ENCODE data around the gene CDHR4.
"Not testable (repeated sequence)": the region's sequence is repeated elsewhere in the genome, so short reads cannot be mapped to it uniquely, and the experiment has no call there.

CDHR4 gene

DNA sequence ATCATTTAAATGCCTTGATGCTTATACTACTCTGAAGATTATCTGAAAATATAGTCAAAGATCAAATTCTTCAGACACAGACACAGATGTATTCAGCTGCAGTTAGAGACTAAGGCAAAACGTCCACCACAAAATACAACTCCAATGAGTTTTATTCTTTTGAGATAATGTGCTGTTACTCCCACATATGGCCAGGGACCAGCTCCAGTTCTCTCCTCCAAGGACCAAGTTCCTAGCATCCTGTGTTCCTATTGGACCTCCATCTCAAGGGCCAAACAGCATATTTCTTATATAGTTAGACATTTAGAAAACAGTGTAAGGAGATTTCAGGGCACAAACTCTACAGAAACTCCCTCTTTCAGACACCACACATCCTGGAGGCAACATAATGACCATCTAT, 40.4 kb downstream of the CDHR4 start:
- no peak overlapping the region for H3K4me3 ChIP-seq (ENCODE audit: low read length)
- DNase-seq (ENCODE audit: low read depth): no peak
- TF ChIP-seq, protein P1, sequence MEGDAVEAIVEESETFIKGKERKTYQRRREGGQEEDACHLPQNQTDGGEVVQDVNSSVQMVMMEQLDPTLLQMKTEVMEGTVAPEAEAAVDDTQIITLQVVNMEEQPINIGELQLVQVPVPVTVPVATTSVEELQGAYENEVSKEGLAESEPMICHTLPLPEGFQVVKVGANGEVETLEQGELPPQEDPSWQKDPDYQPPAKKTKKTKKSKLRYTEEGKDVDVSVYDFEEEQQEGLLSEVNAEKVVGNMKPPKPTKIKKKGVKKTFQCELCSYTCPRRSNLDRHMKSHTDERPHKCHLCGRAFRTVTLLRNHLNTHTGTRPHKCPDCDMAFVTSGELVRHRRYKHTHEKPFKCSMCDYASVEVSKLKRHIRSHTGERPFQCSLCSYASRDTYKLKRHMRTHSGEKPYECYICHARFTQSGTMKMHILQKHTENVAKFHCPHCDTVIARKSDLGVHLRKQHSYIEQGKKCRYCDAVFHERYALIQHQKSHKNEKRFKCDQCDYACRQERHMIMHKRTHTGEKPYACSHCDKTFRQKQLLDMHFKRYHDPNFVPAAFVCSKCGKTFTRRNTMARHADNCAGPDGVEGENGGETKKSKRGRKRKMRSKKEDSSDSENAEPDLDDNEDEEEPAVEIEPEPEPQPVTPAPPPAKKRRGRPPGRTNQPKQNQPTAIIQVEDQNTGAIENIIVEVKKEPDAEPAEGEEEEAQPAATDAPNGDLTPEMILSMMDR (conservative IDR thresholded peaks at IDR 0.05; ENCODE audit: low read length): no peak

DNA sequence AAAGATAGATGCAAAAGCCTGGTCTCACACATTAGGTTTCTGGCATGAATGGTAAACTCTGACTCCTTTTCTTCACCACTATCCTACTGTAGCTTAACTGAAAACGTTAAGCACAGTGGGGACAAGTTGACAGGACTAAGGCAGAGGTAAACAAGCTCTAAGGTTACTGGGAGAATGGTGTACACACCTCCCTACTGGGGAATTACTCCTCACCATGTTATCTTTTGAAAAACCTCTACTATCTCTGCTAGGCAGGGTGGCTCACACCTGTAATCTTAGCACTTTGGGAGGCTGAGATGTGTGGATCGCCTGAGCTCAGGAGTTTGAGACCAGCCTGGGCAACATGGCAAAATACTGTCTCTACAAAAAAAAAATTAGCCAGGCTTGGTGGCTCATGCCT, 42.5 kb downstream of the CDHR4 start:
- no peak overlapping the region for H3K4me3 ChIP-seq (ENCODE audit: low read length)
- DNase-seq (ENCODE audit: low read depth): no peak
- TF ChIP-seq, protein P1 (conservative IDR thresholded peaks at IDR 0.05; ENCODE audit: low read length): no peak

DNA sequence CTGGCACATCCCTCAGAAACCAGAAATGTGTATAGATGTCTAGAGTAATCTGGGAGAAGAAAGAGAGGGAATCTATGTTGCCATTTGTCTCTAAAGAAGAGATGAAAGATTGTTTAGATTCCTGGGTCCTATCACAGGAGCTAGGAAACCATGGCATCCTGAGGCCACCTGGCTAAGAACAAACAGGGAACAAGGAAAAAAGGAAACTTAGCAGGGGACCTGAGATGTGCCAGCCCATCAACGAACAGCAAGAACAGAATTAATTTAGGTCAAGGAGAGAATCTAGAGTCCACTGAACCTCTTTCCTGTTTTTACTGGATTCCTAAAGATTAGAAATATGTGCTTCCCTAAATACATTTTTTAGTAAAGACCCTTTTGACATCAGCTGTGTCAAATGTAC, 43.6 kb downstream of the CDHR4 start:
- DNase-seq (ENCODE audit: low read depth): no peak
- TF ChIP-seq, protein P1 (conservative IDR thresholded peaks at IDR 0.05; ENCODE audit: low read length): no peak
- no peak overlapping the region for H3K4me3 ChIP-seq (ENCODE audit: low read length)

DNA sequence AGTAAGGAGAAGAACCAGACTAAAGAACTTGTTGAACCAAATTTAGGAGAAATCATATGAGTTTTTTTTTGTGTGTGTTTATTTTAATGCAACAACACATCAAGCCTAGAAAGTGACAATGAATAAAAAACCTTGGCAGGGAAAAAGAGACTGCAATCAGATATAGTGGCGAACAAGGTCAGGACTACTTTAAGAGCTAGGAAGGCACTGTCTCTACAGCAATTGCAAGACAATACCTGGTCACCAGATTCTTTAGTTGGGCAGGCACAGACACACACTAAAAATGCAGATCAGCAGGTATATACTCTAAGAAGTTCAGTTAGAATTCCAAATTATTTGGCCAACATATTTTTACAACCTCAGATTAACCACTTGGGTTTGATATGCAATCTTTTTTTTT, 45.1 kb downstream of the CDHR4 start:
- DNase-seq (ENCODE audit: low read depth): no peak
- TF ChIP-seq, protein P1 (conservative IDR thresholded peaks at IDR 0.05; ENCODE audit: low read length): no peak
- H3K4me3 ChIP-seq (ENCODE audit: low read length): no peak overlapping the region

DNA sequence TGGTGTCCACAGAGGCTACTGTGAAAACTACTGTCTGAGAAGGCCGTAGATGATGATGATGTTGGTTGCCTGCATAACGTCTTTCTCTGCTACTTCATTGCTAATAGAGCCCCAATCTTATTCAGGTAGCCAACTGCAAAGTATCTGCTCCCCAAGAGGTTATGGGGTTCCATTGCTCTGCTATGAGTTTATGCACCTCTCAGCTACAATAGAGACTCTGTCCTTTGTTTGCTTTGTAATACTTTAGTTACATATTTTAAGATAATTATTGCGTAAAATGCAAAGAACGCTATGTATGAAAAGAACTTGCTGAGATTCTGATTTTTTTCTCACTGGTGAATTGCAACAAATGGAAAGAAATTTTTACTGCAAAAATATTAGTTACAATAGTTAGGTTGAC, 48.2 kb downstream of the CDHR4 start:
- no peak overlapping the region for H3K4me3 ChIP-seq (ENCODE audit: low read length)
- TF ChIP-seq, protein P1 (conservative IDR thresholded peaks at IDR 0.05; ENCODE audit: low read length): no peak
- no peak for DNase-seq (ENCODE audit: low read depth)

DNA sequence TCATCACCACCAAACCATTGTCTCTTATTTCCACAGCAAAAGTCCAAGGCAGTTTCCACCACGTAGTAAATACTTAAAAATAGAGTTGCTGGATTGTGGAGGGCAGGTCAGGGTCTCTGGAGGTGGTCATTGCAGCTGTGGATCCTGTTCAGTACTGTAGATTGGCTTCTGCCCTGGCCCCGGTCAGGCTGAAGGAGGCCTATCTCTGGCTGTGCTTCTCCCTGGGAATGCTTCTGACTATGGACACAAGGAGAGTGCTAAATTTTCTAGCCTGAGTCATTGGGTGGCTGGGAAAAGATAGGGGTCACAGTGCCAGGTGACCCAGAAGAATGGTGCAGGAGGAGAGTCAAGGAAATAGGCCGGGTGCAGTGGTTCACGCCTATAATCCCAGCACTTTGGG, 49.6 kb downstream of the CDHR4 start:
- DNase-seq (ENCODE audit: low read depth): no peak
- H3K4me3 ChIP-seq (ENCODE audit: low read length): no peak overlapping the region

DNA sequence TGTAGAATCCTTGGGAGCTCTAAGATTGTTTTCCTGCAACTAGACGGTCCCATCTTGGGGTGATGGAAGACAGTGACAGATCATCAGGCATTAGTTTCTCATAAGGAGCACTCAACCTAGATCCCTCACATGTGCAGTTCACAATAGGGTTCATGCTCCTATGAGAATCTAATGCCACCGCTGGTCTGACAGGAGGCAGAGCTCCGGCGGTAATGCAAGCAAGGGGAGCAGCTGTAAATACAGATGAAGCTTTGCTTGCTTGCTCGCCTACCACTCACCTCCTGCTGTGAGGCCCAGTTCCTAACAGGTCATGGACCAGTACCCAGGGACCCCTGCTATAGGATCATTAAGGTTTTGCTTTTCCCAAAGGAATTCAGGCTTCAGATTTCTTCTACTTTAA, 50.8 kb downstream of the CDHR4 start:
- H3K4me3 ChIP-seq (ENCODE audit: low read length); DNase-seq (ENCODE audit: low read depth): not testable (repeated sequence)

More for the DNA sequence above, 49.6 kb downstream of the CDHR4 start:
- TF ChIP-seq, protein P1 (conservative IDR thresholded peaks at IDR 0.05; ENCODE audit: low read length): no peak

Data from AG10803 (cell line).